ENCODE measurements around the gene TCF4.

DNA sequence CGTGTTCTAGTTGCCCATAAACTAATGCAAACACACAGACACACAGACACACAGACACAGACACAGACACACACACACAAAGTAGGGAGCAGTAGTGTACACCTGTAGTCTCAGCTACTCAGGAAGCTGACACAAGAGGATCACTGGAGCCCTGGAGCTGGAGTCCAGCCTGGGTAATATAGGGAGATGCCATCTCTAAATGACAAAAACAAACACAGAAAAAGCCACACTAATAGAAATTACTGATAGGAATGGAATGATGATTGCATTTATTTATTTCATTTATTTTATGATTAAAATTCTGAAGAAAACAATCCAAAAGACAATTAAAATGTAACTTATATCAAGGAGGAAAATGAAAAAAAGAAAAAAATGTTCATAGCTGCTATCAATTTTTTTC, 30.8 kb downstream of the TCF4 start:
- TF ChIP-seq, protein P1, sequence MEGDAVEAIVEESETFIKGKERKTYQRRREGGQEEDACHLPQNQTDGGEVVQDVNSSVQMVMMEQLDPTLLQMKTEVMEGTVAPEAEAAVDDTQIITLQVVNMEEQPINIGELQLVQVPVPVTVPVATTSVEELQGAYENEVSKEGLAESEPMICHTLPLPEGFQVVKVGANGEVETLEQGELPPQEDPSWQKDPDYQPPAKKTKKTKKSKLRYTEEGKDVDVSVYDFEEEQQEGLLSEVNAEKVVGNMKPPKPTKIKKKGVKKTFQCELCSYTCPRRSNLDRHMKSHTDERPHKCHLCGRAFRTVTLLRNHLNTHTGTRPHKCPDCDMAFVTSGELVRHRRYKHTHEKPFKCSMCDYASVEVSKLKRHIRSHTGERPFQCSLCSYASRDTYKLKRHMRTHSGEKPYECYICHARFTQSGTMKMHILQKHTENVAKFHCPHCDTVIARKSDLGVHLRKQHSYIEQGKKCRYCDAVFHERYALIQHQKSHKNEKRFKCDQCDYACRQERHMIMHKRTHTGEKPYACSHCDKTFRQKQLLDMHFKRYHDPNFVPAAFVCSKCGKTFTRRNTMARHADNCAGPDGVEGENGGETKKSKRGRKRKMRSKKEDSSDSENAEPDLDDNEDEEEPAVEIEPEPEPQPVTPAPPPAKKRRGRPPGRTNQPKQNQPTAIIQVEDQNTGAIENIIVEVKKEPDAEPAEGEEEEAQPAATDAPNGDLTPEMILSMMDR (IDR thresholded peaks at IDR 0.05) = no peak
- no peak for TF ChIP-seq ESRRA (CRISPR knock-in tag; IDR thresholded peaks at IDR 0.05; ENCODE audit: borderline replicate concordance)

All from WTC11 (cell line).